Pancreas (tissue), 10 donors: ENCODE measurements around the gene CSRNP3. TPM values are rescaled to one million over a fixed set of nuclear protein-coding genes. Genes with fewer than 3 reads are reported as not detected.

Experiments used
- ATAC-seq, 4 donors: fragments of 200-7000 bp; cut with Tn5 transposase; one replicate each; pipeline versions ENCODE4 v1.8.0 to v1.9.1; 2020; ENCODE audit warnings: mild to moderate bottlenecking in 4 of 4, moderate library complexity in 4 of 4
- DNase-seq, 6 donors: peaks; one replicate each; pipeline ENCODE4 v3.0.0-alpha.2; 2020
- FAIRE-seq: peaks from 2 replicates; lab custom pipeline; 2012; peaks lifted over from hg19 to GRCh38; lab: Jason Lieb, UNC
- H3K27ac ChIP-seq, 4 donors: fragments of 200-600 bp; sonication (generic); 1 replicate in 3 of 4; 2 replicates in 1 of 4; pipeline versions ENCODE4 v1.5.0 to v1.8.0; 2020
- H3K27me3 ChIP-seq, 4 donors: fragments of 200-600 bp; one replicate each; pipeline ENCODE4 v1.8.0; 2021
- H3K36me3 ChIP-seq, 3 donors: fragments of 200-600 bp; sonication (generic) in 1 of 3; one replicate each; pipeline versions ENCODE4 v1.5.0 to v1.8.0; 2020 to 2021
- H3K4me1 ChIP-seq, 3 donors: fragments of 200-600 bp; one replicate each; pipeline ENCODE4 v1.8.0; 2021
- H3K4me3 ChIP-seq, 4 donors: fragments of 200-600 bp; sonication (generic) in 2 of 4; one replicate each; pipeline versions ENCODE4 v1.5.0 to v1.8.0; 2020 to 2021
- H3K9me3 ChIP-seq, 4 donors: fragments of 200-600 bp; one replicate each; pipeline ENCODE4 v1.8.0; 2021
- WGBS, 2 donors: extraction: QIAGEN DNeasy Blood & Tissue Kit; methylation state at CpG; one replicate each; pipeline ENCODE4 v1.1.7; 2013; 5-methylcytosine and 5-hydroxymethylcytosine counted together
- intact Hi-C, 3 donors: fragments of 100-400 bp; cut with DNase I; formaldehyde crosslinking; loops; one replicate each; pipeline versions ENCODE4 v1.11.1 to v1.14.2; 2022
- polyA plus RNA-seq, 2 donors: library from polyadenylated mRNA; stranded (reverse); fragments of 200-250 nt; gene quantifications; one replicate each; pipeline ENCODE4 v1.2.3, GENCODE V29; 2013
- total RNA-seq, 6 donors: library from RNA; stranded (reverse); fragmentation: NEBNext Ultra II Directional in 4 of 6; extraction: Animal tissue kit (Norgen Biotek cat#: 25700) in 4 of 6; gene quantifications; one replicate each; pipeline versions ENCODE4 v1.2.1 to v1.2.4, GENCODE V29; 2021 to 2023
- TF ChIP-seq, protein P1 (sequence below), 4 donors: fragments of 200-600 bp; sonication (generic) in 3 of 4; IDR thresholded peaks; one replicate each; pipeline versions ENCODE4 v1.5.0 to v1.8.0; 2021; ENCODE audit warnings: antibody characterized with exemption in 4 of 4
- donor health status: healthy with polysubstance abuse.
- donor health status: DM: no; HTN: no; CAD: no; lungs with moderate emphysema.
- donor health status: DM: no; HTN: no; CAD: no.
- donor health status: control.
- donor health status: control.
- donor health status: Bipolar disorder and iron deficiency.
- donor health status: DM: yes; HTN: yes; CAD: no.
- donor health status: DM: no; HTN: no; CAD: no.
- donor health status: DM: no; HTN: no; CAD: no.
- donor health status: DM: yes; HTN: yes; CAD: no.

The CSRNP3 gene
- total and polyA plus RNA-seq, 8 donors, result 0.91 to 4.8 (median 3.1) TPM

DNA sequence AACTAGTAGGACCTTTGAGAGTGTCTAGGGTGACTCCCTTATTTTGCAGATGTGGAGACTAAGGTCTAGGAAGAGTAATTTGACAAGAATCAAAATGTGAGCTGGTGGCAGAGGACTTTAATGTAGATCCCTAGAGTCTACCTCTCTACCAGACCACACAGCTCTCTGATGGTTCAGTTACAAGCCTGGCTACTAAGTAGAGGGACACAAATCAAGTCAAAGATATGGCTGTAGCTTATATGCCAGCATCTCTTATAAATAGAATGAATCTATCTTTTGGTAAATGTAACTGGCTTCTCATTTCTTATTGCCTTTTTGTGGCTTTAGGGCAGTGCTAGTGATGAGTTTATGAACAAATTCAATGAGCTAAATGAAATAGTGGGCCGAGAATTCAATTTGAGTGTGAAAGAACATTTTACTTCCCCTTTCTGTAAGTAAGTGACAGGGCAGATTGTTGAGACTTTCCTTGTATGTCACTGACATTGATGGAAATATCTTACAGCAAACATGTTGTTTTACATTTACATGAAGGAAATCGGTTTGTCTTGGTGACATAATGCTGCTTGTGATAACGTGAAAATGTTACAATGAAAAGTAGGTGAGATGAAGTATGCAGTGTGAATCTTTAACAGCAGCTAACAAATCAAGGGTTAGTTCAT is 28.3 kb downstream of the CSRNP3 start:
- Histone ChIP-seq H3K9me3 (no peaks in the 10 kb centered on the region), H3K27ac (no peak overlapping the region), H3K36me3 (no peaks in the 10 kb centered on the region), H3K4me3 (no peak overlapping the region), H3K27me3 (no peaks in the 10 kb centered on the region), H3K4me1 (no peaks in the 10 kb centered on the region)
- no peak for DNase-seq
- no peak for ATAC-seq
- intact Hi-C loops, result no loop called here
- FAIRE-seq, result no peak
- TF ChIP-seq, protein P1, sequence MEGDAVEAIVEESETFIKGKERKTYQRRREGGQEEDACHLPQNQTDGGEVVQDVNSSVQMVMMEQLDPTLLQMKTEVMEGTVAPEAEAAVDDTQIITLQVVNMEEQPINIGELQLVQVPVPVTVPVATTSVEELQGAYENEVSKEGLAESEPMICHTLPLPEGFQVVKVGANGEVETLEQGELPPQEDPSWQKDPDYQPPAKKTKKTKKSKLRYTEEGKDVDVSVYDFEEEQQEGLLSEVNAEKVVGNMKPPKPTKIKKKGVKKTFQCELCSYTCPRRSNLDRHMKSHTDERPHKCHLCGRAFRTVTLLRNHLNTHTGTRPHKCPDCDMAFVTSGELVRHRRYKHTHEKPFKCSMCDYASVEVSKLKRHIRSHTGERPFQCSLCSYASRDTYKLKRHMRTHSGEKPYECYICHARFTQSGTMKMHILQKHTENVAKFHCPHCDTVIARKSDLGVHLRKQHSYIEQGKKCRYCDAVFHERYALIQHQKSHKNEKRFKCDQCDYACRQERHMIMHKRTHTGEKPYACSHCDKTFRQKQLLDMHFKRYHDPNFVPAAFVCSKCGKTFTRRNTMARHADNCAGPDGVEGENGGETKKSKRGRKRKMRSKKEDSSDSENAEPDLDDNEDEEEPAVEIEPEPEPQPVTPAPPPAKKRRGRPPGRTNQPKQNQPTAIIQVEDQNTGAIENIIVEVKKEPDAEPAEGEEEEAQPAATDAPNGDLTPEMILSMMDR (IDR thresholded peaks at IDR 0.05), result no peak
- WGBS, 2 donors, result 59 to 68% methylated on average over 3 of the region's 3 CpGs

DNA sequence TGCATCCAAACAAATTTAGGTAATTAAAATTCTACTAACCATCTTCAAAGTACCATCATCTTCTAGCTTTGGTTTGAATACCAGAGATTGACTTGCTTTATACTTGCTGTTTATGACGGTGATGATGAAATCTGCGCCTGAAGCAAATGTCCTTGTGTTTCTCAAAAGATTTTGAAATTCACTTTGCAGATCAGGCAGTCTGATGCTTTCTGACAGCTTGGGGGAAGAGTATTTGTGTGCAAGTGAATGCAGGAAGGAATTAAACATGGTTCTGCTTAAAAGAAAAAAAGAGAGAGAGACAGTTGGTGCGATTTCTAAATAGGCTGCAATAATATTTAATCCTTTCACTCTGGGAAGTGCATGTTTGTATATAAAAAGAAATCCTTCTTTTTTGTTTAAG is 29.6 kb downstream of the CSRNP3 start:
- WGBS, 2 donors, result 92 to 94% methylated on average over 3 of the region's 3 CpGs
- H3K27ac ChIP-seq, result no peak overlapping the region
- H3K4me3 ChIP-seq, result no peak overlapping the region
- no peaks in the 10 kb centered on the region for H3K4me1 ChIP-seq
- TF ChIP-seq, protein P1 (IDR thresholded peaks at IDR 0.05), result no peak
- no peaks in the 10 kb centered on the region for H3K9me3 ChIP-seq
- intact Hi-C loops, result no loop called here
- no peak for DNase-seq
- no peaks in the 10 kb centered on the region for H3K36me3 ChIP-seq
- H3K27me3 ChIP-seq, result no peaks in the 10 kb centered on the region
- no peak for FAIRE-seq
- no peak for ATAC-seq

DNA sequence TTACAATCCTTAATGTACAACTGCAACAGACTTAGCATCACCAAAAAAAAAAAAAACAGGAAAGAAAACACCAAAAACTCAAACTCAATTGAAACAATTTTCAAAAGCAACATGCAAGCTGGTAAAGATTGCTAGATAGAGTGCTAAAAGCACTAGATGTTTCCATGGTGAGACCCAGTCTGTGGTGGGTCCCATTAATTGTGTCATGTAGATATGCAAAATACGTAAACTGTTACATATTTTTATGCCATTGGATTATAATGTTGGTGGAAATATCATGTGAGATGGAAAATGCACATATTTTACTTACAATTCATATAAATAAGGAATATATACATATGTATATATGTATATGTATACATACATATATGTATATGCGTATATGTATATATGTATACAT is 30.5 kb downstream of the CSRNP3 start:
- Histone ChIP-seq H3K4me1 (no peaks in the 10 kb centered on the region), H3K4me3 (no peak overlapping the region), H3K36me3 (no peaks in the 10 kb centered on the region), H3K9me3 (no peaks in the 10 kb centered on the region), H3K27ac (no peak overlapping the region), H3K27me3 (no peaks in the 10 kb centered on the region)
- intact Hi-C loops, result no loop called here
- ATAC-seq (no peak), DNase-seq (no peak), FAIRE-seq (no peak)
- TF ChIP-seq, protein P1 (IDR thresholded peaks at IDR 0.05), result no peak
- WGBS, 2 donors, result 93 to 97% methylated on average over 2 of the region's 2 CpGs

DNA sequence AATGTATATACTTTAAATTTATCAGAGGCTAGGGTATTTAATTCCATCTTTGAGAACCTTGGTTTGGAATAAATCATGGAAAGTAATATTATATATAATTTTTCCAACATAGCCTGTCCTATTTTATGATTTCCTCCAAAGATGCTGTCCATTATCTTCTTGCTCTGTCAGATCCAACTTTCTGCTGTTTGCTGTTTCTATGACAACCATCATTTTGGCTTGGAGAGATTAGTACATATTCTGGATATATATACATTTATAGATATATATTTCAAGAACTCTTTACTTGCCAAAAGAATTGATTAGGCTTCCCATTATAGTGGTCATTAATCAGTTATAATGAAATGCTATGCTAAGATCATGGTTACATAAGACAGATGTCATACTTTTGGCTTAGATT is 31.3 kb downstream of the CSRNP3 start:
- TF ChIP-seq, protein P1 (IDR thresholded peaks at IDR 0.05), result no peak
- no peaks in the 10 kb centered on the region for H3K36me3 ChIP-seq
- H3K9me3 ChIP-seq, result no peaks in the 10 kb centered on the region
- H3K27ac ChIP-seq, result no peak overlapping the region
- DNase-seq, result no peak
- FAIRE-seq, result no peak
- no peaks in the 10 kb centered on the region for H3K4me1 ChIP-seq
- no peaks in the 10 kb centered on the region for H3K27me3 ChIP-seq
- ATAC-seq, result no peak
- no peak overlapping the region for H3K4me3 ChIP-seq
- intact Hi-C loops, result no loop called here

DNA sequence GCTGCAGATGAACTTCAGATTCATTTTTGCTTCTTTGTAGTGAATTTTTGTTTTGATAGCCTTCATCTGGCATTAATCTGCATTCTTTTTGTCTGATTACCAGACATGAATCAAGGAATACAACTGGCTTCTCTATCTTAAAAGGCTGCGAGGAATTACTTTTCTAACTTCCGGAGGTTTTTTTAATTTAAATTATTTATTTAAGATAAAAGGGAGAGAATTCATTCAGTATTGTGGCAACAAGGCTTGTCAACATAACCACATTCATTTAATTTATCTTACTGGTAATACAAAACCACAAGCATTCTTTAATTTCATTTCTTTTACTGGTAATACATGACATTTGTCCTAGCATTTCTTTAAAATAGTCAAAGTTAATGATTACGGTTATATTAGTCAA is 36.0 kb downstream of the CSRNP3 start:
- Histone ChIP-seq H3K4me3 (no peak overlapping the region), H3K9me3 (no peaks in the 10 kb centered on the region), H3K27ac (no peak overlapping the region), H3K36me3 (no peaks in the 10 kb centered on the region), H3K27me3 (no peaks in the 10 kb centered on the region), H3K4me1 (no peaks in the 10 kb centered on the region)
- FAIRE-seq (no peak), DNase-seq (no peak), ATAC-seq (no peak)
- TF ChIP-seq, protein P1 (IDR thresholded peaks at IDR 0.05), result no peak
- intact Hi-C loops, result no loop called here
- WGBS, 2 donors, result 63 to 68% methylated on average over 3 of the region's 3 CpGs
